Gastrocnemius medialis (tissue), 4 donors: ENCODE measurements around the gene CAMSAP2. TPM values are rescaled to one million over a fixed set of nuclear protein-coding genes. Genes with fewer than 3 reads are reported as not detected.

Experiments
- ATAC-seq, 2 donors: fragments of 150-250 bp; one replicate each; pipeline ENCODE4 v1.9.1; 2016
- DNase-seq, 2 donors: peaks; one replicate each; pipeline ENCODE4 v3.0.0-alpha.2; 2019
- H3K27ac ChIP-seq, 4 donors: fragments of 200-600 bp; sonication (generic); 1 replicate in 1 of 4; 2 replicates in 3 of 4; pipeline ENCODE4 v1.5.1; 2016 to 2018; ENCODE audit warnings: mild to moderate bottlenecking in 2 of 4, moderate library complexity in 1 of 4
- H3K27me3 ChIP-seq, 3 donors: fragments of 200-600 bp; sonication (generic) in 2 of 3; 1 replicate in 1 of 3; 2 replicates in 2 of 3; pipeline versions ENCODE4 v1.5.1 to v1.6.0; 2016 to 2019; ENCODE audit warnings: mild to moderate bottlenecking in 1 of 3, moderate library complexity in 1 of 3
- H3K36me3 ChIP-seq, 2 donors: fragments of 200-600 bp; sonication (generic) in 1 of 2; one replicate each; pipeline ENCODE4 v1.5.1; 2017 to 2018
- H3K4me1 ChIP-seq, 2 donors: fragments of 200-600 bp; sonication (generic) in 1 of 2; one replicate each; pipeline ENCODE4 v1.5.1; 2016 to 2017; ENCODE audit warnings: mild to moderate bottlenecking in 2 of 2
- H3K4me3 ChIP-seq, 4 donors: fragments of 200-600 bp; sonication (generic) in 3 of 4; 1 replicate in 1 of 4; 2 replicates in 3 of 4; pipeline ENCODE4 v1.5.1; 2016 to 2019; ENCODE audit warnings: mild to moderate bottlenecking in 2 of 4
- H3K9me3 ChIP-seq, 3 donors: fragments of 200-600 bp; sonication (generic) in 2 of 3; 1 replicate in 1 of 3; 2 replicates in 2 of 3; pipeline ENCODE4 v1.5.1; 2016 to 2019
- POLR2A ChIP-seq, 2 donors: fragments of 450-650 bp; IDR thresholded peaks; one replicate each; pipeline ENCODE4 v1.6.1; 2017; ENCODE audit warnings: antibody characterized with exemption in 2 of 2, mild to moderate bottlenecking in 2 of 2, moderate library complexity in 2 of 2
- in situ Hi-C, 4 donors: fragments of 200-750 bp; cut with MboI; loops; one replicate each; pipeline versions ENCODE4 v1.15.0 to v1.8.0; 2017; ENCODE audit warnings: low sequenced_read_pairs in 4 of 4
- intact Hi-C: fragments of 100-400 bp; cut with DNase I; formaldehyde crosslinking; loops from one replicate; pipeline ENCODE4 v1.15.1; 2023; ENCODE audit warnings: low total_unique reads
- total RNA-seq, 4 donors: library from RNA; depleted of rRNA; stranded (reverse); fragments of >200 nt; gene quantifications; one replicate each; pipeline versions ENCODE4 v1.1.0 to v1.2.3, GENCODE V29; 2016
- TF ChIP-seq, protein P1 (sequence below), 5 experiments: fragments of 450-650 bp in 3 of 5; fragments of 200-600 bp in 2 of 5; sonication (generic) in 2 of 5; IDR thresholded peaks in 4 of 5; conservative IDR thresholded peaks in 1 of 5; 1 replicate in 4 of 5; 2 replicates in 1 of 5; pipeline ENCODE4 v1.5.1; 2016 to 2019; ENCODE audit warnings: antibody characterized with exemption in 5 of 5, mild to moderate bottlenecking in 3 of 5, moderate library complexity in 3 of 5

CAMSAP2 gene
- total RNA-seq, 4 donors from 2014 or later: 39.3 to 63.9 (median 54.2) TPM

- ATAC-seq (no peak), DNase-seq (no peak)
- intact Hi-C loops (no loop called here), in situ Hi-C loops (no loop called here)
- Histone ChIP-seq H3K9me3 (no peaks in the 10 kb centered on the region), H3K4me1 (no peaks in the 10 kb centered on the region), H3K4me3 (no peak overlapping the region), H3K27ac (no peak overlapping the region), H3K27me3 (no peaks in the 10 kb centered on the region), H3K36me3 (no peaks in the 10 kb centered on the region)
- TF ChIP-seq, protein P1, sequence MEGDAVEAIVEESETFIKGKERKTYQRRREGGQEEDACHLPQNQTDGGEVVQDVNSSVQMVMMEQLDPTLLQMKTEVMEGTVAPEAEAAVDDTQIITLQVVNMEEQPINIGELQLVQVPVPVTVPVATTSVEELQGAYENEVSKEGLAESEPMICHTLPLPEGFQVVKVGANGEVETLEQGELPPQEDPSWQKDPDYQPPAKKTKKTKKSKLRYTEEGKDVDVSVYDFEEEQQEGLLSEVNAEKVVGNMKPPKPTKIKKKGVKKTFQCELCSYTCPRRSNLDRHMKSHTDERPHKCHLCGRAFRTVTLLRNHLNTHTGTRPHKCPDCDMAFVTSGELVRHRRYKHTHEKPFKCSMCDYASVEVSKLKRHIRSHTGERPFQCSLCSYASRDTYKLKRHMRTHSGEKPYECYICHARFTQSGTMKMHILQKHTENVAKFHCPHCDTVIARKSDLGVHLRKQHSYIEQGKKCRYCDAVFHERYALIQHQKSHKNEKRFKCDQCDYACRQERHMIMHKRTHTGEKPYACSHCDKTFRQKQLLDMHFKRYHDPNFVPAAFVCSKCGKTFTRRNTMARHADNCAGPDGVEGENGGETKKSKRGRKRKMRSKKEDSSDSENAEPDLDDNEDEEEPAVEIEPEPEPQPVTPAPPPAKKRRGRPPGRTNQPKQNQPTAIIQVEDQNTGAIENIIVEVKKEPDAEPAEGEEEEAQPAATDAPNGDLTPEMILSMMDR (IDR thresholded peaks at IDR 0.05 in 4 of 5, conservative IDR thresholded peaks at IDR 0.05 in 1 of 5): no peak
- no peak for TF ChIP-seq POLR2A (IDR thresholded peaks at IDR 0.05)
These were observed 30.5 kb upstream of the CAMSAP2 start for GRCh38 chr1:200708161-200708560.

- TF ChIP-seq, protein P1 (IDR thresholded peaks at IDR 0.05 in 4 of 5, conservative IDR thresholded peaks at IDR 0.05 in 1 of 5): no peak
- TF ChIP-seq POLR2A (IDR thresholded peaks at IDR 0.05): no peak
- Histone ChIP-seq H3K9me3 (no peaks in the 10 kb centered on the region), H3K27ac (no peak overlapping the region), H3K27me3 (no peaks in the 10 kb centered on the region), H3K4me3 (no peak overlapping the region), H3K4me1 (no peaks in the 10 kb centered on the region), H3K36me3 (no peaks in the 10 kb centered on the region)
- ATAC-seq: no peak
- intact Hi-C loops (no loop called here), in situ Hi-C loops (no loop called here)
- no peak for DNase-seq
These were observed 29.9 kb upstream of the CAMSAP2 start for GRCh38 chr1:200708769-200709168.

- no peaks in the 10 kb centered on the region for H3K36me3 ChIP-seq
- H3K4me1 ChIP-seq: no peaks in the 10 kb centered on the region
- no peaks in the 10 kb centered on the region for H3K27me3 ChIP-seq
- H3K9me3 ChIP-seq: no peaks in the 10 kb centered on the region
- in situ Hi-C loops: no loop called here
- ATAC-seq: no peak
- no peak overlapping the region for H3K27ac ChIP-seq
- no peak for TF ChIP-seq POLR2A (IDR thresholded peaks at IDR 0.05)
- TF ChIP-seq, protein P1 (IDR thresholded peaks at IDR 0.05 in 4 of 5, conservative IDR thresholded peaks at IDR 0.05 in 1 of 5): no peak
- DNase-seq: no peak
- intact Hi-C loops: no loop called here
- H3K4me3 ChIP-seq: no peak overlapping the region
These were observed 28.5 kb upstream of the CAMSAP2 start for GRCh38 chr1:200710166-200710565.

- Histone ChIP-seq H3K9me3 (no peaks in the 10 kb centered on the region), H3K4me3 (no peak overlapping the region), H3K4me1 (no peaks in the 10 kb centered on the region), H3K27me3 (no peaks in the 10 kb centered on the region), H3K27ac (no peak overlapping the region), H3K36me3 (no peaks in the 10 kb centered on the region)
- in situ Hi-C loops: no loop called here
- intact Hi-C loops: no loop called here
- ATAC-seq (no peak), DNase-seq (no peak)
- TF ChIP-seq, protein P1 (IDR thresholded peaks at IDR 0.05 in 4 of 5, conservative IDR thresholded peaks at IDR 0.05 in 1 of 5): no peak
- no peak for TF ChIP-seq POLR2A (IDR thresholded peaks at IDR 0.05)
These were observed 24.0 kb upstream of the CAMSAP2 start for GRCh38 chr1:200714504-200715187.

GRCh38 chr1:200720199-200720598, 18.5 kb upstream of the CAMSAP2 start:
- H3K9me3 ChIP-seq: no peaks in the 10 kb centered on the region
- H3K4me3 ChIP-seq: no peak overlapping the region
- H3K27ac ChIP-seq: no peak overlapping the region
- in situ Hi-C loops (no loop called here), intact Hi-C loops (no loop called here)
- no peaks in the 10 kb centered on the region for H3K27me3 ChIP-seq
- TF ChIP-seq, protein P1 (IDR thresholded peaks at IDR 0.05 in 4 of 5, conservative IDR thresholded peaks at IDR 0.05 in 1 of 5): no peak
- no peak for TF ChIP-seq POLR2A (IDR thresholded peaks at IDR 0.05)
- DNase-seq (no peak), ATAC-seq (no peak)
- no peaks in the 10 kb centered on the region for H3K4me1 ChIP-seq
- H3K36me3 ChIP-seq: no peaks in the 10 kb centered on the region
